ENCODE data around the gene GALNT11.
"Not testable (repeated sequence)": the region's sequence is repeated elsewhere in the genome, so short reads cannot be mapped to it uniquely, and the experiment has no call there.

Gene GALNT11

DNA sequence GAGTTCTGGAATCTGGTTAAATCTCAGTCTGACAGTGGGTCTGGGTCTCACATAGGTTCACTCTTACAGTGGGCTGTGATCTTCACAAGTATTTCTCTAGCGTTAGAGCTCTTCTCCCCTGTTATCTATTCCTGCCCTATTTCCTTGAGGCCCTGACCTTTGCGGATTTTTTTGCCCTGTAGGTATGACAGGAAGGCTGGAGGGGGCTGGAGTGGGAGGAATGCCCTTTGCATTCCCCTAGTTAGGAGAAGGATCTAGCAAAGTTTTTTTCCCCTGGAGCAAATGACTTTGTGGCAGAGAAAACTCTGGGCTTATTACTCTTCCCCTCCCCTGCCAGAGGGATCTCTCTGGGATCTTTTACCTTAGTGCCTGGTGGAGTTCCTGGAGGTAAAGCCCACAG lies 49.2 kb downstream of the GALNT11 start:
- DNase-seq = no peak
- H3K27me3 ChIP-seq = no peaks in the 10 kb centered on the region
- no peak for TF ChIP-seq CTCF (IDR thresholded peaks at IDR 0.05; ENCODE audit: low read depth, low read length)
- H3K4me3 ChIP-seq (ENCODE audit: low read depth, low read length) = no peak overlapping the region
- H3K9me3 ChIP-seq = no peaks in the 10 kb centered on the region
- no peaks in the 10 kb centered on the region for H3K36me3 ChIP-seq
- peaks cover 16% of the 10 kb centered on the region; the same call in 1 of the 2 replicates for H3K4me1 ChIP-seq

- H3K4me3 ChIP-seq (ENCODE audit: low read depth, low read length); DNase-seq; H3K27me3 ChIP-seq; H3K9me3 ChIP-seq; H3K36me3 ChIP-seq: not testable (repeated sequence)
- H3K4me1 ChIP-seq = peaks cover 16% of the 10 kb centered on the region; the same call in 1 of the 2 replicates
Observed at GRCh38 chr7:152075379-152075778, 49.9 kb downstream of the GALNT11 start.

GRCh38 chr7:152076324-152076821 lies 50.9 kb downstream of the GALNT11 start:
- peak; percentile 81 for TF ChIP-seq CTCF (IDR thresholded peaks at IDR 0.05; ENCODE audit: low read depth, low read length)
- Histone ChIP-seq H3K4me1 (peaks cover 16% of the 10 kb centered on the region; the same call in 1 of the 2 replicates), H3K27me3 (no peaks in the 10 kb centered on the region), H3K4me3 (ENCODE audit: low read depth, low read length) (no peak overlapping the region), H3K9me3 (no peaks in the 10 kb centered on the region), H3K36me3 (no peaks in the 10 kb centered on the region)
- DNase-seq = peak; percentile 57

DNA sequence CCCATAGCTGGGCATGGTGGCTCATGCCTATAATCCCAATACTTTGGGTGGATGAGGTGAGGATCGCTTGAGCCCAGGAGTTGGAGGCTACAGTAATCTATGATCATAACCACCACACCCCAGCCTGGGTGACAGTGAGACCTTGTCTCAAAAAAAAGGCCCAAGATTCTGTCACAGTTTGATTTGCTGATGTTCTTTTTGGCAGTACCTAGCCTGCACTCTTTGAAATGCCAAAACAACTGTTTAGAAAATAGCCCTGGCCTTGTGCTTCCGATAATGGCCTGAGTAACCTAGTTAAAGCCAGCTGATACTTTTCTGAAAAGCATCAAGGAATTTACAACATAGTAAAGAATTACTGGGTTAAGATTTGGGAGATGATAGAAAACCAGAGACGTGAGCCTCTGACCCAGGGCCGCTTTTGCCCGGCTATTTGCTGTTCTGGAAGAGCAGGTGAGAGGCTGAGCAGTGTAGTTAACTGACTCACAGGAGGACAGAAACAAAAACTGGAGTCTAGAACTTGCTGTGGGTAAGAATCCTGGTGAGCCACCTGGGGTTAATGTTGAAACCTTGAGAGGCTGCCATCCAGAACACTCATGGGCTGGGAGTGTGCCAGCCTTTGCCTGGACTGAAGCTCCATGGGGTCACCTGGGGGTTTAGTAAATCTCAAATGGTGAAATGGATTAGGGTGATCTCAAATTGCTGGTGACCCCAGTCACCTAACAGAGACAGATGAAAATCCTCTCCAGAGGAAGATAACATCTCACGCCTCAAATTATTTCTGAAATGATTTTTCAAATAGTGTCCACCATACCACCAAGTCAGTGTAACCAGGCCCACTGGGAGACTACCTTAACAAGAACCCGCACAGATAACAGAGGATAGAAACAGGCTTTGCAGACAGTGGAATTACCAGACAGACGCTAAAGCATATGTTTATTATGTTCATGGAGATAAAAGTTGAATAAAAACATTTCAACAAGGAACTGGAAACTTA lies 51.8 kb downstream of the GALNT11 start:
- H3K9me3 ChIP-seq = no peaks in the 10 kb centered on the region
- no peak overlapping the region for H3K4me3 ChIP-seq (ENCODE audit: low read depth, low read length)
- H3K27me3 ChIP-seq = no peaks in the 10 kb centered on the region
- peaks cover 16% of the 10 kb centered on the region; the same call in 1 of the 2 replicates for H3K4me1 ChIP-seq
- no peak for DNase-seq
- H3K36me3 ChIP-seq = no peaks in the 10 kb centered on the region
- no peak for TF ChIP-seq CTCF (IDR thresholded peaks at IDR 0.05; ENCODE audit: low read depth, low read length)

DNA sequence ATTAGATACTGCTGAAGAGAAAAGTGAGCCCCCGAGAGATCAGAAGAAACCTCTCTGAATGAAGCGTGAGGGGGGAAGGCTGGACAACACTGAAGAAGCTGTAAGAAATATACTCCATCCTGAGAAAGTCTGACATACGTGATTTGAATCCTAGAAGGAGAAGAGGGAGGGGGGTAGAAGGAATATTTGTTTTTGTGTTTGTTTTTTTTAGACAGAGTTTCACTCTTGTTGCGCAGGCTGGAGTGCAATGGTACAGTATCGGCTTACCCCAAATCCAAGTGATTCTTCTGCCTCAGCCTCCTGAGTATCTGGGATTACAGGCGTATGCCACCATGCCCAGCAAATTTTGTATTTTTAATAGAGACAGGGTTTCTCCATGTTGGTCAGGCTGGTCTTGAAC lies 52.6 kb downstream of the GALNT11 start:
- no peak for TF ChIP-seq CTCF (IDR thresholded peaks at IDR 0.05; ENCODE audit: low read depth, low read length)
- no peaks in the 10 kb centered on the region for H3K9me3 ChIP-seq
- H3K4me3 ChIP-seq (ENCODE audit: low read depth, low read length) = no peak overlapping the region
- H3K4me1 ChIP-seq = peaks cover 16% of the 10 kb centered on the region; the same call in 1 of the 2 replicates
- H3K36me3 ChIP-seq = no peaks in the 10 kb centered on the region
- no peak for DNase-seq
- no peaks in the 10 kb centered on the region for H3K27me3 ChIP-seq

GRCh38 chr7:152078786-152079185 lies 53.3 kb downstream of the GALNT11 start:
- no peak for TF ChIP-seq CTCF (IDR thresholded peaks at IDR 0.05; ENCODE audit: low read depth, low read length)
- H3K4me3 ChIP-seq (ENCODE audit: low read depth, low read length) = no peak overlapping the region
- no peak for DNase-seq
- peaks cover 16% of the 10 kb centered on the region; the same call in 1 of the 2 replicates for H3K4me1 ChIP-seq
- no peaks in the 10 kb centered on the region for H3K9me3 ChIP-seq
- no peaks in the 10 kb centered on the region for H3K36me3 ChIP-seq
- no peaks in the 10 kb centered on the region for H3K27me3 ChIP-seq
